Ovary (tissue), 3 donors: Measurements from ENCODE around the gene BPIFA3.

ENCODE experiments used
- CTCF ChIP-seq, 3 donors: fragments of 450-650 bp in 2 of 3; fragments of 200-600 bp in 1 of 3; IDR thresholded peaks; one replicate each; pipeline versions ENCODE4 v1.5.1 to v1.8.0; 2016 to 2022; ENCODE audit warnings: antibody characterized with exemption in 3 of 3, mild to moderate bottlenecking in 1 of 3
- EP300 ChIP-seq: sonication (generic); formaldehyde crosslinking; IDR thresholded peaks from one replicate; pipeline ENCODE4 v1.6.1; 2017; ENCODE audit warnings: antibody characterized with exemption
- POLR2A ChIP-seq: fragments of 450-650 bp; IDR thresholded peaks from one replicate; pipeline ENCODE4 v1.6.1; 2017; ENCODE audit warnings: antibody characterized with exemption, mild to moderate bottlenecking, moderate library complexity
- donor health status: DM: no; HTN: no; CAD: no.

DNA sequence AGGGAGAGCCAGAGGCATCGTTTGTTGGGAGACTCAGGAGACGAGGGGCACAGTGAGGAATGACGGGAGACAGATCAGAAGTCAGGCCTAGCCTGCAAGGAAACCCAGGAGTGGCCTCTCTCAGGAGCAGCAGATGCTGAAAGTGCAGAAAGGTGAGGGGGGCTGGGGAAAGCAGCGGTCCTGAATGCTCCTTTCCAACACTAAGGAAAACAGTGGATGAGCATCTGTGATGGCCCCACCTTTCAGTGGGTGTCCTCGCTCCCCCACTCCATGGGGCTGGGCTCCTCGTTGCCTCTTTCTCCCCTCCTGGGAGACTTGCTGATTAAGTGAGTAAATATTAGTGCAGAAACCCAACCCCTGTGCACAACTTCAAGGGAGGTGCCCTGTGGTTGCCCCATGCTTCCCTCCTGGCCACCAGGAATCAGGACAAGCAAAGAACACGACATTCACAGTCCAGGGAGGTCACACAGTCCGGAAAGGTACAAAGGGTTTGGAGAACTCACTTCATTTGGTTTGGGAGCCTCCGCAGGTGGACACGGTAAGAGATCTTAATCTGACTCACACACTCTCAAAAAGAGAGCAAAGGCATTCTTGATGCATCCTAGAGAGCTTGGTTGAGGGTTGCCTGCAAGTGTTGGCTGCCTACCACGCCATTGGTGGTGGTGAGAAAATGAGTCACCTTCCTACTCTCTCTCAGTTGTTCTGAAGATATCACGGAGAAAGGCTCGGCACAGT lies 56.1 kb downstream of the BPIFA3 start:
- no peak for TF ChIP-seq CTCF (IDR thresholded peaks at IDR 0.05)
- TF ChIP-seq POLR2A = no peak
- no peak for TF ChIP-seq EP300
